ENCODE measurements around the gene ALG13. TPM values are rescaled to one million over a fixed set of nuclear protein-coding genes. Genes with fewer than 3 reads are reported as not detected.

The ALG13 gene
- total and polyA plus RNA-seq, 2 of the 8 experiments (the other 6 are each of a cell fraction or from before 2014, with no cell fraction given) = 44.3 to 93.6 TPM

DNA sequence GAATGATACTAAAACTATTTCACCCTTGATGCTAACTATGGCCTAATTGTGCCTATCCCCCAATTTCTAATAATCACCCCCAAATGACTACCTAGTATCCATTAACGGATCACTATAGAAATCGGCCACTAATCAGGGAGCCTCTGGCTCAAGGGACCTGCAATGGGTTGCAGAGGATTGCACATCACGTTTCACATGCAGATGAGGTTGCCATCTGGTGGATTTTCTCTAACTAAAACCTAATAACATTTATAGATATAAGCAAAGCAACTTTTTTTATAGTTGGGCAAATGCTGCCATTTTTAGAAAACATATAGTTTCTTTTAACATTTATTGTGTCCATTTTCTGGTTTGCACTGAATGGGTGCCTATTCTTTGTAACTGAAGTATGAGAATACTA is 28.3 kb upstream of the ALG13 start:
- Histone ChIP-seq H3K79me2 (ENCODE audit: control insufficient read depth in 1 of 2, insufficient read depth in 2 of 2, low read length in 2 of 2) (no peaks in the 10 kb centered on the region), H3K79me1 (ENCODE audit: low read depth, low read length) (no peaks in the 10 kb centered on the region), H4K5ac (ENCODE audit: insufficient read length, low read depth, low read length) (no peak overlapping the region), H2BK5ac (ENCODE audit: low read depth, low read length) (no peak overlapping the region), H4K20me1 (replicated peaks in 1 of 2; ENCODE audit: control insufficient read depth in 1 of 2, insufficient read depth in 2 of 2, low read length in 2 of 2) (no peaks in the 10 kb centered on the region), H3K4me2 (ENCODE audit: insufficient read depth in 1 of 2, low read depth in 2 of 2, low read length in 2 of 2) (no peak overlapping the region), H2BK15ac (ENCODE audit: low read length) (no peak overlapping the region), H3K4ac (replicated peaks; ENCODE audit: insufficient read length, low read depth, low read length) (no peak overlapping the region), H3K27me3 (replicated peaks in 1 of 4; ENCODE audit: control insufficient read depth in 3 of 4, extremely low read depth in 1 of 4, insufficient read depth in 3 of 4, low read length in 3 of 4) (no peaks in the 10 kb centered on the region), H3K23ac (ENCODE audit: insufficient read length) (no peak overlapping the region), H2BK12ac (ENCODE audit: low read depth, low read length) (no peak overlapping the region), H2AFZ (ENCODE audit: low read length) (no peak overlapping the region), H2BK120ac (replicated peaks; ENCODE audit: low read depth, low read length) (no peak overlapping the region), H3K14ac (ENCODE audit: insufficient read length) (no peak overlapping the region), H3K9ac (replicated peaks in 1 of 4; ENCODE audit: extremely low read depth in 1 of 4, low read depth in 3 of 4, low read length in 3 of 4) (no peak overlapping the region), H4K8ac (ENCODE audit: extremely low read depth, insufficient read depth, low read length) (no peak overlapping the region), H3K23me2 (ENCODE audit: low read depth, low read length) (no peaks in the 10 kb centered on the region), H2AK5ac (ENCODE audit: low read depth, low read length) (no peak overlapping the region), H4K91ac (replicated peaks; ENCODE audit: insufficient read length, low read length) (no peak overlapping the region), H3K4me1 (replicated peaks in 1 of 4; ENCODE audit: control insufficient read depth in 3 of 4, insufficient read depth in 4 of 4, low read length in 3 of 4) (no peaks in the 10 kb centered on the region), H2BK20ac (ENCODE audit: low read length) (no peak overlapping the region), H3K56ac (replicated peaks; ENCODE audit: insufficient read length, low read depth, low read length) (no peak overlapping the region), H3K27ac (ENCODE audit: low read depth, low read length) (no peak overlapping the region), H3K18ac (ENCODE audit: extremely low read depth, low read length) (no peak overlapping the region), H3K4me3 (ENCODE audit: extremely low read depth in 1 of 4, insufficient read depth in 2 of 4, low read depth in 3 of 4, low read length in 4 of 4) (no peak overlapping the region), H3K9me3 (ENCODE audit: insufficient read depth in 2 of 2, low read depth in 1 of 2, low read length in 1 of 2) (no peaks in the 10 kb centered on the region), H3K36me3 (ENCODE audit: control insufficient read depth in 2 of 4, insufficient read depth in 4 of 4, low read length in 3 of 4) (no peaks in the 10 kb centered on the region)
- ChIA-PET POLR2A (ENCODE audit: partially characterized antibody) (no interaction called here), CTCF (ENCODE audit: partially characterized antibody) (interaction anchor here (1.1 kb wide), 1 partner anchor 205 kb away, joined by 7 read pairs; no protein-coding TSS in a partner anchor)
- FAIRE-seq (no peak), DNase-seq (ENCODE audit: low read depth in 1 of 2, low spot score in 2 of 2) (no peak)
- TF ChIP-seq SAP30 (IDR thresholded peaks at IDR 0.05; ENCODE audit: insufficient read depth, insufficient replicate concordance, low read length) (no peak), RAD21 (IDR thresholded peaks at IDR 0.05 in 1 of 2, conservative IDR thresholded peaks at IDR 0.05 in 1 of 2; ENCODE audit: low read depth in 2 of 2, low read length in 2 of 2) (peak; percentile 37 to 49)
- WGBS, 2 experiments (ENCODE audit: extremely low coverage in 1 of 2, insufficient coverage in 1 of 2, insufficient read length in 1 of 2, insufficient replicate concordance in 2 of 2, low coverage in 1 of 2, low lambda C conversion rate in 2 of 2, missing lambda C conversion rate in 1 of 2) = 74% methylated on average over 3 of the region's 3 CpGs; no CpG with 5 or more reads in 1 of the 2 experiments
